Pons (tissue), 1 donor: Measurements from ENCODE around the gene MICALL1.
A peak's percentile ranks its signal among the peaks of the same experiment; 100 is the strongest.
"Not testable (repeated sequence)": the region's sequence is repeated elsewhere in the genome, so short reads cannot be mapped to it uniquely, and the experiment has no call there.

ENCODE experiments used
- DNase-seq: peaks from one replicate; pipeline ENCODE4 v3.0.0-alpha.2; 2016; ENCODE audit warnings: low spot score

MICALL1 gene

GRCh38 chr22:37954686-37955085, 48.6 kb downstream of the MICALL1 start:
- no peak for DNase-seq

- not testable (repeated sequence) for DNase-seq
Measured at GRCh38 chr22:37955825-37956397, 49.8 kb downstream of the MICALL1 start.

GRCh38 chr22:37957232-37957631, 51.1 kb downstream of the MICALL1 start:
- no peak for DNase-seq

GRCh38 chr22:37959231-37959825, 53.2 kb downstream of the MICALL1 start:
- no peak for DNase-seq

- no peak for DNase-seq
Measured at GRCh38 chr22:37961062-37961461, 55.0 kb downstream of the MICALL1 start.

- no peak for DNase-seq
Measured at GRCh38 chr22:37965940-37966664, 60.0 kb downstream of the MICALL1 start.

- peak; percentile 24 for DNase-seq
Measured at GRCh38 chr22:37967147-37967546, 61.0 kb downstream of the MICALL1 start.

- peak; percentile 72 for DNase-seq
Measured at GRCh38 chr22:37967637-37968451, 61.7 kb downstream of the MICALL1 start.

- peak; percentile 91 for DNase-seq
Measured at GRCh38 chr22:37968452-37969251, 62.6 kb downstream of the MICALL1 start.

- peak; percentile 20 for DNase-seq
Measured at GRCh38 chr22:37970864-37971263, 64.8 kb downstream of the MICALL1 start.

- peak; percentile 70 for DNase-seq
Measured at GRCh38 chr22:37971475-37972434, 65.7 kb downstream of the MICALL1 start.

GRCh38 chr22:37972527-37972926, 66.4 kb downstream of the MICALL1 start:
- DNase-seq = peak; percentile 64

- peak; percentile 20 for DNase-seq
Measured at GRCh38 chr22:37973271-37974170, 67.4 kb downstream of the MICALL1 start.

GRCh38 chr22:37975153-37975552, 69.1 kb downstream of the MICALL1 start:
- peak; percentile 24 for DNase-seq

- not testable (repeated sequence) for DNase-seq
Measured at GRCh38 chr22:37976022-37976421, 69.9 kb downstream of the MICALL1 start.

GRCh38 chr22:37976547-37976946, 70.5 kb downstream of the MICALL1 start:
- peak; percentile 22 for DNase-seq

GRCh38 chr22:37979782-37980181, 73.7 kb downstream of the MICALL1 start:
- peak; percentile 45 for DNase-seq

- peak; percentile 38 for DNase-seq
Measured at GRCh38 chr22:37981282-37982011, 75.3 kb downstream of the MICALL1 start.
